HG02938 (cell line): ENCODE results near the gene ERGIC1.
A peak's percentile ranks its signal among the peaks of the same experiment; 100 is the strongest.

Experiments
- ATAC-seq: cut with Tn5 transposase; IDR thresholded peaks from one replicate; pipeline ENCODE4 v1.9.1; 2021; ENCODE audit warnings: mild to moderate bottlenecking, moderate library complexity; ENCODE audit not compliant: unreplicated experiment

The ERGIC1 gene

DNA sequence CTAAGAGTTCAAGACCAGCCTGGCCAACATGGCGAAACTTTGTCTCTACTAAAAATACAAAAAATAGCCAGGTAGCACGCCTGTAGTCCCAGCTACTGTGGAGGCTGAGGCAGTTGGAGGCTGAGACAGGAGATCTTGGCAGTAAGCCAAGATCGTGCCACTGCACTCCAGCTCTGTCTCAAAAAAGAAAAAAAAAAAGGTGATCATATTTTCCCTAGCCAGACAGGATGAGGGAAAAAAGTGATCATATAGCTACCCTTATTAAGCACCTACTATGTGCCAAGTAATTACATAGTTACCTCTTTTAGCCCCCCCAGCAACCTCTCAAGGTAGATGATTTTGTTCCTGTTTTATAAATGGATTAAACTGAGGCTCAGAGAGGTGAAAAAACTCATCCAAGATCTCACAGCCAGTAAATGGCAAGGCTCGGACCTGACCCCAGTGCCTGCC is 107.0 kb downstream of the ERGIC1 start:
- ATAC-seq: no peak

GRCh38 chr5:172942556-172942955 is 108.5 kb downstream of the ERGIC1 start:
- ATAC-seq: no peak

DNA sequence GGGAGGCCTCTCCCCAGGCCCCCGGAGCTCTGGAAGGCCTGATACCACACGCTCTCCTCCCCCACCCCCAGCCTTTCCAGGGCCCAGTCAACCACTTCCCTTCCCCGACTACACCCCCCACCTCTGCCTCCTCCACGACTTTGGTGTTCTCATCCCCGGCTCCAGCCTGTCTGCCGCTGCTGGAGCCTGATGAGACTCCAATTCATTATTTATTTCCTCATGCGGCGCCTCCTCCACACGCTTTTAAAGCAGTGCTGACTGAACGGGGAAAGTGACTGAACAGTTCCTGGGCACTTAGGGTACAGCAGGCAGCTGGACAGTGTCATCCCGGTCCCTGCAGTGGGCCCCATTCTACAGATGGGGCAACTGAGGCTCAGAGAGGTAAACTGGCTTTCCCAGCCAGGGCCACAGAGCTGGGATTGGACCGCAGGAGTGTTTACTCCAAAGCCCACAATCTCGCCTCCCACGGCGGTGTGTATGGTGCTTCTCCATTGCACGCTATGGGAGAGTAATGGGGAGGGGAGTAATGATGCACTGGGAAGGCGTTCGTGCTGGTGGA is 109.3 kb downstream of the ERGIC1 start:
- ATAC-seq: no peak

DNA sequence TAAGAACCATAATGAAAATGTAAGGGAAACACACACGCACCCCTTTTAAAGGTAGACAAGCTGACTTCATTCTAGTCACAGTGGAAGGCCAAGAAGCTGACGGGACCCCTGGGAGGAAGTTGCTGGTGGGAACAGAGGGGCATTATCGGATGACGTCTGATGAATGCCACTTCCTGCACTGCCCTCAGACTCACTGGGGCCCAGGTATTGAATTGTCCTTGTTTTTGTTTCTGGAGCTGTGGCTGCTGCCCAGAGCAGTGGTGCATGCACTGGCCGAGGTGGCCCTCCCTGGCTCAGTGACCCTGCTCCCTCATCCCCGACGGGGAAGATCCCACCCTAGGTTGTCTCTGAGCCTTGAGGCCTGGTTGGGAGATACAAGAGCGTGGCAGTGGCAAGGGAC is 109.9 kb downstream of the ERGIC1 start:
- no peak for ATAC-seq

DNA sequence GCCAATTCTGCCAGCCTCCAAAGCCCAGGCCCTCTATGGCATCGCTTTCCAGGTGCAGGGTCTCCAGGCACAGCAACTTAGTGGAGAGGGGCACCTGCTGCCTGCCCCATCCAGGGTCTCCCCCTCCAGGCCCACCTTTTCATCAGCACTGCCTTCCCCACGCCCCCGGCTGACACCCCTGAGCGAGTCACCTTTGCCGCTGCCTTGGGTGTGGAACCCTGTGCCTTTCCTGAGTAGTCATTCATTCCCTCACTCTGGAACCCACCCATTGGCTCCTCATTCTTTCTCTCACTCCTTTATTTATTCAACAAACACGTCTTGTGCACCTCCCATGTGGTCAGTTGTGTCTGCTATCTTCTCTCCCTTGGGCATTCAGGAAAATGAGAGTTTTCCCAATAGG is 110.7 kb downstream of the ERGIC1 start:
- no peak for ATAC-seq

DNA sequence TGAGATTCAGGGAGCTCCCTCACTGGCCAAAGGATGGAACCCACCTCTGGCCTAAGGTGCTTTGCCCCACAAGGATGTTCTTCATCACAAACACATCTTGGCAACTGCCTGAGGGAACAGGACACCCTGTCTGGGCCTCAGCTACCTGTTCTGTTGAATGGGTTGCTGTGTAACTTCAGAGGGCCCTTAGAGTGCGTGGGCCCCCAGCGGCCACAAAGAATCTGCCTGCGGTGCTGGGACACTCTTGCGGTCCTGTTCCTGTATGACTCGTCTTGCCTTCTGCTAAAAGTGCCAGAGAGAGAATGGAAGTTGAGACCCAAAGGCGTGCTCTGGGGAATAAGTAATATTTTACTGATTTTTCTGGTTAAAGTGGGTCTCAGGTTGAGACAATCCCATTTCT is 111.1 kb downstream of the ERGIC1 start:
- ATAC-seq: no peak

GRCh38 chr5:172946146-172946545 is 112.1 kb downstream of the ERGIC1 start:
- no peak for ATAC-seq

DNA sequence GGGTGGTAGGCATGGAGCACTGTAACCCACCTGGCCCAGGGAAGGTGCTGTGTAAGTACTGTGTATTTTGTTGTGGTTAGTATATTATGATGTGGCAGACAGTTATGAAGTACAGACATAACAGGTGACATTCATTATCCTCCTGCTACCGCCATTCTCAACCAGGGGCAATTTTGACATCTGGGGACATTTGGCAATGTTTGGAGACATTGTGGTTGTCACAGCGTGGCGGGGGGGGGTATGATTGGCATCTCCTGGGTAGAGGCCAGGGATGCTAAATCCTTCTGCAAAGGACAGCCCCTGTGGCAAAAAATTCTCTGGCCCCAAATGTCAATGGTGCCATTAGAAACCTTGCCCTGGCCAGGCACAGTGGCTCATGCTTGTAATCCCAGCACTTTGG is 115.4 kb downstream of the ERGIC1 start:
- ATAC-seq: no peak

- ATAC-seq: no peak
Observed at GRCh38 chr5:172950176-172950965, 116.3 kb downstream of the ERGIC1 start.

DNA sequence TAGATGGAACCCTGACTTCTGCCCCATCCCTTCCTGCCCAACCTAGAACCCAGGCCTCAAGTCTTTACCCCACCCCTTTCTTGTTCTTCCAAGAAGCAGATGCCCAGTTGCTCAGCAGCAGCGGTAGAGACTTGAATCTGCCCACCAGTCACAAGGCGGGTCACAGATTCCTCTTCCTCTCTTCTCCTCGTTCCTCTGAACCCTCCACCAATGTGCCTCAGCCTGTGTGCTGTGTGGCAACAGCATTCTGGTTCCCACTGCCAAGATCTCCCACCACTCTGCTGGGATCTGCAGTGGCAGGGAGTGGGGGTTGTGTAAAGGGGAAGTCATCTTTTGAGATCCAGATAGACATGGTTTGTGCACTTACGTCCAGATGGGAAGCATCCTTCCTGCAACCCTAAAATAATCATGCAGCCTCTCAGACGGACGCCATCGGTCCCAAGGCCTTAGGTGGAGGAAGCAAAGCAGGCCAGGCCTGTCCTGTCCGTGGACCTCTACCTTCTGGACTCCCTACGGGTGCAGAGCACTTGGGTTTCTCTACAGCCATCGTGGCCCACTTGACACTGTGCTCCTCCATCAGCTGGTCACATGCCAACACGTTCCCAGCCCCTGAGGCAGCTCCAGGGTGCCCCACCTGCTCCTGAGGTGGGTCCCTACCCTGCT is 117.5 kb downstream of the ERGIC1 start:
- no peak for ATAC-seq

DNA sequence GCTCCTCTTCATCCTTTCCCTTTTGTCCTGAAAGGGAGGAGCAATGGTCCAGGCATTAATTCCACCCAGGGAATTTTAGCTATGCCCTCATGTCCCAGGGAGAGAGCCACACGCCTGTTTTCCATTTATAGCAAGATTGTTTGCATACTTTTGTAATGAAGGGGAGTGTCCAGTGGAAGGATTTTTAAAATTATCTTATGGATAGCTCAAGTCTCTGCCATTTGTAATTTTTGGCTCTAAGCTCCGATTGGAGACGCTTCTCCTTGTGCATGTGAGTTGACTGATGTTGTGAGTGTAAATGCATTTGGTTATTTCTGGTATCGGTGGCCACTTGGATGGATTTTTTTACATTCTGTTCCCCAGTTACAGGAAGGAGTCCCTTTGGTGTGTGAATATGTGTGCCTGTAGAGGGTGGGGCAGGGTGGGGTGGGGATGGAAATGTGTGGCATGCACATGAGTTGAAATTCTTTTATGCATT is 118.0 kb downstream of the ERGIC1 start:
- no peak for ATAC-seq

GRCh38 chr5:172953776-172954675 is 120.0 kb downstream of the ERGIC1 start:
- ATAC-seq: no peak

DNA sequence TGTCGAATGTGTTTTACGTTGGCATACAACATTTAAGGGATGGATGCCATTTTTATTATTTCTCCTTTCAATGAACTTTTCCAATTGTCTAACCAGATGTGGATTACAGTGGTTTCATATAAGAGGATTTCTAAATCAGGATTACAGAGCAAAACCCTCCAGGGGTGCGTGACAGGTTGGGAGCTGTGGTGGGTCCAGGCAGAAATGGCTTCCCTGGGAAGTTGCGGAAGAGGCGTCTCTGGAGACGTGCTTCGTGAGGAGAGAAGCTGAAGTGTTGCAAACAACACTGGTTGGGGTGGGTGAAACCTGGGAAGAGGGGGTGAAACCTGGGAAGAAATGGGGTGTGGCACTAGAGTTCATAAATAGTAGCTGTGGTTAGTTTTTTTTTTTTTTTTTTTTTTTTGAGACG is 120.7 kb downstream of the ERGIC1 start:
- ATAC-seq: no peak

GRCh38 chr5:172956228-172956627 is 122.2 kb downstream of the ERGIC1 start:
- ATAC-seq: no peak

GRCh38 chr5:172956936-172957335 is 122.9 kb downstream of the ERGIC1 start:
- no peak for ATAC-seq

DNA sequence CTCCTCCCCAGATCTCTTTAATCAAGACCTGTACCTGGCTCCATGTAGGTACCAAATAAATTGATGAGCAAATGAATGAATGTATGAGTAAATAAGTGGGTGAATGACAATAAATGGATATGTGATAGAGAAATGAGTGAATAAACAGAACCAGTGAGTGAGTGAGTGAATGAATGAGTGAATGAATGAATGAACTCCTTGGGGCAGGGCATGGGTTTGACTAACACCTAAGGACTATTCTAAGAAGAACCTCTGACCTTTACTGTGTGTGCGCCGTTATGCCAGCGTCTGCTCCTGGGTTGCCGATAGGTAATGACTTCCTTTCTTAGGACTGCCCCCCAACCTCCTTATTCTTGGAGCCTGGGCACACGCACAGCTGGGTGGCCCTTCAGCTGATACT is 123.4 kb downstream of the ERGIC1 start:
- ATAC-seq: no peak

DNA sequence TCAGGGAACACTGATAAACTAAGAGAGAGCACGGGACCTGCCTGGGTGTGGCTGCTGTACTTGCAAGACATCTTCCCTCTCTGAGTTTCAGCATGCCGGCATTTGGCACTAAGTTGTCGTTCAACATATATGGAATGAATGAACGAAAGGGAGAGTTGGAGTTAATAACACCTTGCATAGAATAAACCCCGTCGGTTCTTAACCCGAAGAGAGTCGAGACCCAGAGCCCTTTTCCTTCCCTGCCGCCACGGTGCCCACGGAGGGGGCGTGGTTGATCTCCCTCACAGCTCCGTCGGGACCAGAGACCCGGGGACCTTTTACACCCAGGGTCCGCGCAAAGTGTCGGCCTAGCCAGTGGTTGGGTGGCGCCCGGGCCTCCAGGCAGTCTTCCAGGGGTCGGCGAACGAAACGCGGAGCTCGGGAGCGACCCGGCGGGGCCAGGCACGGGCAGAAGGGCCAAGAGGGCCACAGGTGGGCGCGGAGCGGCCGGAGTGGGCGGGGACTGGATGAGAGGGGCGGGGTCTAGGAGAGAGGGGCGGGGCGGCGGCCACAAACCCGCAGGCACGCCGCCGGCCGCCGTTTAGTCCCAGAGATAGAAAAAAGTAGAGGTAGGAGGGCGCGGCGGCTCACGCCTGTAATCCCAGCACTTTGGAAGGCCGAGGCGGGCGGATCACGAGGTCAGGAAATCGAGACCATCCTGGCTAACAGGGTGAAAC is 124.4 kb downstream of the ERGIC1 start:
- peak; percentile 71 for ATAC-seq

DNA sequence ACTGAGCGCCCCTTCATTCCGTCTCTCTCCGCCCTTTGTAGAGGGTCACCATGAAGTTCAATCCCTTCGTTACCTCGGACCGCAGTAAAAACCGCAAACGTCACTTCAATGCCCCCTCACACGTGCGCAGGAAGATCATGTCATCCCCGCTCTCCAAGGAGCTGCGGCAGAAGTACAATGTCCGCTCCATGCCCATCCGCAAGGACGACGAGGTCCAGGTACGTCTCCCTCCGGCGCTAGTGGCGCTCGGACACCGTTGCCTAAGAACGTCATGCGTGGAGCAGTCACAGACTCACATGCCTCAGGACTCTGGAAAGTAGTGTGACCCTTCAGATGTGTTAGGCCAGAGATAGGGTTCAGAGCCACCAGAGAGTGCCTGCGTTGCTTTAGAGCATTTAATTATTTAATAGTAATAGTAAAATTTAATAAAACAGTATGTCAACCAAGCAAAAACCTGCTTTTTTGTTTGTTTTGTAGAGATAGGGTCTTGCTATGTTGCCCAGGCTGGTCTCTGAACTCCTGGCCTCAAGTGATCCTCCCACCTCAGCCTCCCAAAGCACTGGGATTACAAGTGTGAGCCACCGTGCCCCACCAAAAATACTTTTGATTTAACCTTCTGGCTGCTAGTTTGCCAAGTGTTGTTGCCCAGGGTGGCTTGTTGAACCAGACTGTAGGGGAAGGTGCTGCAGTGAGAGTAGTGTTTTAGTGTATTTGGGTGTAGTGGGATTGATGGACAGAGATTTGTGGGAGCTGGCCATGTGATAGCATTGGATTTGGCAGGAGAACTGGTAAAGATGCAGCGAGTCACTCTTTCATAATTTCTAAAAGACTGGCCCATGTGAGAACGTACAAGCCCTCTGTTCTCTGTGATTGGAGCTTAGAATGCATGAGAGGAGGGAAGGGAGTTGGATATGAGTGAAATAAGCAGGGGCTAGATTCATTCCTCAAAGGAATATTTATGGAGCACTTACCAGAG is 126.1 kb downstream of the ERGIC1 start:
- ATAC-seq: no peak

DNA sequence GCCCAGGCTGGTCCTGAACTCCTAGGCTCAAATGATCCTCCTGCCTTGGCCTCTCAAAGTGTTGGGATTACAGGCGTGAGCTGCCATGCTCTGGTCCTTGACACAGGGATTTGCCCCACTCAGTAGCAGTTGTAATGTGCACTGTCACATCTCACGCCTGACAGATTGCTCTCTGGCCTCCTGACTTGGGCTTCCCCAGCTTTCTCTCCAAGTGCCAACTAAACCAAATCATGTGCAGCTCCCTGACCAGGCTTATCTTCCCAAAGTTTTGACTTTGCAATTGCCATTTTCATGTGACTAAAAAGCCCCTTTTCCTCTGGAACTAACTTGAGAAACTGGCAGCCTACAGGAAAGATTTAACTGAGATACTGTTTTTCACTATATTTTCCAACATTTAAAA is 135.9 kb downstream of the ERGIC1 start:
- ATAC-seq: no peak
